AG09319 (cell line): ENCODE results near the gene TSPAN19.

Source experiments
- DNase-seq: peaks from one replicate; pipeline ENCODE4 v3.0.0-alpha.2; 2010; ENCODE audit warnings: low read depth; ENCODE audit errors: extremely low read depth
- CTCF ChIP-seq: IDR thresholded peaks from 2 replicates; pipeline ENCODE4 v1.5.1; 2011; ENCODE audit warnings: low read depth, mild to moderate bottlenecking, inconsistent platforms, low read length, moderate library complexity

The TSPAN19 gene

GRCh38 chr12:85036234-85036707 lies at the start of gene TSPAN19, which contains the start of gene LRRIQ1:
TSS of gene TSPAN19 (minus strand) at chr12:85036277. CDS start at chr12:85029946, 6,331 bp downstream.
TSS of gene LRRIQ1 (plus strand) at chr12:85036351. CDS start at chr12:85038177, 1,826 bp downstream.
- peak; percentile 43 for DNase-seq
- no peak for TF ChIP-seq CTCF

- no peak for TF ChIP-seq CTCF
- DNase-seq: no peak
Measured at GRCh38 chr12:85085066-85085465, 49.0 kb upstream of the TSPAN19 start.

GRCh38 chr12:85076688-85077430 lies 40.8 kb upstream of the TSPAN19 start:
- peak; percentile 62 for DNase-seq
- TF ChIP-seq CTCF: peak; percentile 53

- TF ChIP-seq CTCF: no peak
- DNase-seq: no peak
Measured at GRCh38 chr12:85072826-85073225, 36.7 kb upstream of the TSPAN19 start.

GRCh38 chr12:85065837-85066482 lies 29.9 kb upstream of the TSPAN19 start:
- no peak for DNase-seq
- TF ChIP-seq CTCF: no peak

GRCh38 chr12:85060916-85061315 lies 24.8 kb upstream of the TSPAN19 start:
- DNase-seq: no peak
- TF ChIP-seq CTCF: no peak

GRCh38 chr12:85059594-85059993 lies 23.5 kb upstream of the TSPAN19 start:
- no peak for DNase-seq
- TF ChIP-seq CTCF: no peak
